Panc1 (cell line): ENCODE data around the gene PTMS. TPM values are rescaled to one million over a fixed set of nuclear protein-coding genes. Genes with fewer than 3 reads are reported as not detected.

Experiments
- ATAC-seq: fragments of 200-7000 bp; cut with Tn5 transposase; 2 replicates; pipeline ENCODE4 v1.9.1; 2020; ENCODE audit warnings: mild to moderate bottlenecking, moderate library complexity
- BruUV-seq: library from RNA; stranded (reverse); fragments of 400-500 nt; replicated peaks from 2 replicates; lab custom pipeline; 2021; lab: Mats Ljungman, UMichigan
- CTCF ChIA-PET: fragments of 300-600 bp; sonication (Branson Sonifier 250); formaldehyde crosslinking; loops from one replicate; lab custom pipeline; 2022; ENCODE audit warnings: antibody characterized with exemption; lab: Charles Lee
- POLR2A ChIA-PET: fragments of 300-600 bp; sonication (Branson Sonifier 250); formaldehyde crosslinking; loops from one replicate; lab custom pipeline; 2022; ENCODE audit warnings: antibody characterized with exemption; lab: Charles Lee
- DNase-seq: peaks from one replicate; pipeline ENCODE4 v3.0.0-alpha.2; 2010; ENCODE audit warnings: low read depth, low spot score
- H3K27ac ChIP-seq: 2 replicates; pipeline ENCODE4 v1.5.1; 2011; ENCODE audit warnings: mild to moderate bottlenecking, low read length, inconsistent platforms
- H3K27me3 ChIP-seq: fragments of 200-500 bp; sonication (Bioruptor generic); 2 replicates; pipeline ENCODE4 v1.6.0; 2014; ENCODE audit warnings: low read length, inconsistent platforms; ENCODE audit not compliant: control insufficient read depth, insufficient read depth
- H3K36me3 ChIP-seq: fragments of 200-500 bp; sonication (Bioruptor generic); 2 replicates; pipeline ENCODE4 v1.5.1; 2014; ENCODE audit warnings: inconsistent platforms, mild to moderate bottlenecking, low read length, moderate library complexity; ENCODE audit not compliant: control insufficient read depth, insufficient read depth
- H3K4me1 ChIP-seq: 2 replicates; pipeline ENCODE4 v1.5.1; 2011; ENCODE audit warnings: inconsistent platforms, mild to moderate bottlenecking, low read length, moderate library complexity; ENCODE audit not compliant: control insufficient read depth, insufficient read depth
- H3K4me3 ChIP-seq, 2 experiments: 2 replicates each; pipeline ENCODE4 v1.5.1; 2011 to 2012; ENCODE audit warnings: low read depth in 2 of 2, low read length in 2 of 2, mild to moderate bottlenecking in 2 of 2, inconsistent platforms in 1 of 2, moderate library complexity in 1 of 2
- H3K9me3 ChIP-seq: fragments of 200-500 bp; sonication (Bioruptor generic); 2 replicates; pipeline ENCODE4 v1.5.1; 2014; ENCODE audit warnings: low read depth, mild to moderate bottlenecking, inconsistent platforms, low read length, moderate library complexity; ENCODE audit not compliant: control insufficient read depth, insufficient read depth
- CTCF ChIP-seq: fragments of 450-650 bp; IDR thresholded peaks from 2 replicates; pipeline ENCODE4 v1.5.1; 2017; ENCODE audit warnings: mild to moderate bottlenecking
- POLR2AphosphoS5 ChIP-seq: IDR thresholded peaks from 2 replicates; pipeline ENCODE4 v1.6.1; 2012; ENCODE audit warnings: mild to moderate bottlenecking, low read depth, low read length, moderate library complexity
- REST ChIP-seq, 2 experiments: IDR thresholded peaks; 2 replicates each; pipeline ENCODE4 v1.6.1; 2011 to 2012; ENCODE audit warnings: low read depth in 2 of 2, control low read depth in 1 of 2, low read length in 1 of 2, mild to moderate bottlenecking in 1 of 2, moderate library complexity in 1 of 2; ENCODE audit not compliant: insufficient read depth in 1 of 2
- SIN3A ChIP-seq: IDR thresholded peaks from 2 replicates; pipeline ENCODE4 v1.6.1; 2012; ENCODE audit warnings: low read depth, mild to moderate bottlenecking, low read length, moderate library complexity, borderline replicate concordance; ENCODE audit not compliant: insufficient read depth
- TCF7L2 ChIP-seq: IDR thresholded peaks from 2 replicates; pipeline ENCODE4 v1.6.1; 2011; ENCODE audit warnings: mild to moderate bottlenecking, low read depth, low read length, inconsistent platforms
- in situ Hi-C: cut with HindIII; loops from 2 replicates; pipeline ENCODE4 v1.10.0; 2016; ENCODE audit warnings: low sequenced_read_pairs, low pct_unique_long_range_greater_than_20kb
- intact Hi-C: fragments of 100-400 bp; cut with micrococcal nuclease; formaldehyde crosslinking; loops from one replicate; pipeline ENCODE4 v1.10.0; 2022; ENCODE audit not compliant: unreplicated experiment
- total RNA-seq: library from RNA; stranded (reverse); gene quantifications from one replicate; pipeline ENCODE4 v1.2.1, GENCODE V29; 2021; ENCODE audit not compliant: unreplicated experiment

Gene PTMS
- total RNA-seq, 1 experiment from 2014 or later = 395 TPM

GRCh38 chr12:6820166-6820565 lies 54.0 kb downstream of the PTMS start:
- H3K4me1 ChIP-seq = 0 out of 2 replicates have a peak, but pooled peaks cover 4% of the 10 kb centered on the region
- no peaks in the 10 kb centered on the region for H3K36me3 ChIP-seq
- no peak overlapping the region for H3K4me3 ChIP-seq
- H3K27me3 ChIP-seq = no peaks in the 10 kb centered on the region
- ATAC-seq = no peak
- no peak for DNase-seq
- no peaks in the 10 kb centered on the region for H3K9me3 ChIP-seq
- no TSS peak for BruUV-seq
- intact Hi-C loops (no loop called here), in situ Hi-C loops (no loop called here)
- TF ChIP-seq REST (IDR thresholded peaks at IDR 0.05; ENCODE audit: insufficient read depth in 1 of 2, low read depth in 2 of 2, low read length in 1 of 2) (no peak), CTCF (no peak), SIN3A (no peak), TCF7L2 (no peak), POLR2AphosphoS5 (no peak)
- ChIA-PET POLR2A (no interaction called here), CTCF (no interaction called here)
- no peak overlapping the region for H3K27ac ChIP-seq

Other genes starting within 250 kb of the PTMS start
- gene GAPDH, start 231.8 kb upstream of the PTMS start, total RNA-seq = 2,912 TPM
- 0.36 TPM for gene IFFO1, start 210.3 kb upstream of the PTMS start, total RNA-seq
- gene NOP2, start 198.1 kb upstream of the PTMS start, total RNA-seq = 90.3 TPM
- gene CHD4, start 159.0 kb upstream of the PTMS start, total RNA-seq = 123 TPM
- not detected for gene LPAR5, start 130.4 kb upstream of the PTMS start, total RNA-seq
- gene ACRBP, start 118.9 kb upstream of the PTMS start, total RNA-seq = 0.54 TPM
- gene ING4, start 103.2 kb upstream of the PTMS start, total RNA-seq = 11.4 TPM
- gene ZNF384, start 77.0 kb upstream of the PTMS start, total RNA-seq = 54.3 TPM
- gene PIANP, start 65.5 kb upstream of the PTMS start, total RNA-seq = 0.13 TPM
- 37.5 TPM for gene COPS7A, start 42.3 kb upstream of the PTMS start, total RNA-seq
- 175 TPM for gene MLF2, start 13.2 kb upstream of the PTMS start, total RNA-seq
- 2.7 TPM for gene LAG3, start 6.2 kb downstream of the PTMS start, total RNA-seq
- 0.23 TPM for gene CD4, start 23.2 kb downstream of the PTMS start, total RNA-seq
- 1.3 TPM for gene GPR162, start 55.5 kb downstream of the PTMS start, total RNA-seq
- gene P3H3, start 62.0 kb downstream of the PTMS start, total RNA-seq = 11.0 TPM
- 0.21 TPM for gene GNB3, start 74.6 kb downstream of the PTMS start, total RNA-seq
- gene CDCA3, start 84.9 kb downstream of the PTMS start, total RNA-seq = 59.0 TPM
- 104 TPM for gene USP5, start 85.8 kb downstream of the PTMS start, total RNA-seq
- 693 TPM for gene TPI1, start 101.2 kb downstream of the PTMS start, total RNA-seq
- 11.6 TPM for gene SPSB2, start 106.9 kb downstream of the PTMS start, total RNA-seq
- 6.5 TPM for gene LRRC23, start 138.5 kb downstream of the PTMS start, total RNA-seq
- gene ENO2, start 148.2 kb downstream of the PTMS start, total RNA-seq = 33.5 TPM
- gene ATN1, start 161.6 kb downstream of the PTMS start, total RNA-seq = 82.3 TPM
- gene RNU7-1, start 177.5 kb downstream of the PTMS start, total RNA-seq = not detected
- gene C12orf57, start 177.7 kb downstream of the PTMS start, total RNA-seq = 126 TPM
- gene PTPN6, start 185.0 kb downstream of the PTMS start, total RNA-seq = 13.7 TPM
- 138 TPM for gene PHB2, start 204.3 kb downstream of the PTMS start, total RNA-seq
- 54.9 TPM for gene EMG1, start 204.6 kb downstream of the PTMS start, total RNA-seq